Stimulated activated CD8-positive, alpha-beta memory T cell treated with anti-CD3 and anti-CD28 coated beads, Interleukin-7, amount 100 ng/mL, for 24 hours (primary cell): ENCODE measurements around the gene PTH1R.

Experiments
- DNase-seq: peaks from one replicate; pipeline ENCODE4 v3.0.0-alpha.2; 2020; ENCODE audit warnings: low read depth

PTH1R gene

DNA sequence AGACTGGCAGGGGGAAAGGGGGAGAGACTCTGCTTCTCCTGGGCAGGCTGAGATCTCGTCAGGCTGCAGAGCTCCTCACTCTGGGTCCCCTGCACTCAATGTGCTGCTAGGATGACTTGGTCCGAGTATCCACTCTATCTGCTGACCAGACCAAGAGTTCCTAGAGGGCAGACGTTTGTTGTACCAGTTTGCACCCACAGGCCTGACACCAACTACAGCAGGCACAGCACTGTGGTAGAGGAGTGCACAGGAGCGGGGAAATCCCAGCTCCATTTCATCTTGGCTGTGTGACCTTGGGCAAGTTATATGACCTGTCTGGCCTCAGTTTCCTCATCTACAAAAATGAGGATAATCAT, 70.0 kb downstream of the PTH1R start:
- no peak for DNase-seq

DNA sequence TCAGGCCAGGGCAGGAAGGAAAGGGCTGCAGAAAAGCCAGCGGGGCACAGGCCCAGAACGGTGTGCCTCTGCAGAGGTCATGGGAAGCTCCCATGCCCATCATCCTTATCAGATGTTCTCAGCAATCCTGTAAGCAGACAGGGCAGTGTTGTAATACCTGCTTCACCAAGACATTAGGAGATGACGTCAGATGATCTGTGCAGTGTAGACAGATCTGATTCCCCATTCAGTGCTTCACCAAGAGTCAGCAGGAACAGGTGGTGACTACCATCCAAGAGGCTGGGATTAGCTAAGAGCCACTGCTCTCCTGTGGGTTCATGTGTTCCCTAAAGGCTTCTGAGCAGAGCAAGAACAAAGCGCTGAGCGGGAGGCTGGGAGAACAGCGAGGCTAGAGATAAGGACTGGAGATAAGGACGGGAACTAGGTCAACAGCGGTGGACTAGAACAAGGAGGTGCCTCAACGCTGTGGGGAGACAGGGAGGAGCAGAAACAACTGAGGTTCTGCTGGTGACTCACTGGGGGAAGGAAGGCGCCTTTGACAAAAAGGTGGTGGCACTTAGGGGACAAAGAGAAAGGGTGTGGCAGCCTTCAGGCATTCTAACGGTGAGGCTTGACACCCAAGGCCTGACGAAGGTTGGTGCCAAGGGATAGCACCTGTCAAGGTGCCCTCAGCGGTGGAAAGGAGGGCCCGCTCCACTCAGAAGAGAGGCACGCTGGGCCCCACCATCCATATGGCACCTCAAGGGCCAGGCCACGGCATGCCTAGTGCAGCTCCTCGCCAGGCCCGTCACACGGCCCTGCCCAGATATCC, 70.7 kb downstream of the PTH1R start:
- DNase-seq, result peak; percentile 25

DNA sequence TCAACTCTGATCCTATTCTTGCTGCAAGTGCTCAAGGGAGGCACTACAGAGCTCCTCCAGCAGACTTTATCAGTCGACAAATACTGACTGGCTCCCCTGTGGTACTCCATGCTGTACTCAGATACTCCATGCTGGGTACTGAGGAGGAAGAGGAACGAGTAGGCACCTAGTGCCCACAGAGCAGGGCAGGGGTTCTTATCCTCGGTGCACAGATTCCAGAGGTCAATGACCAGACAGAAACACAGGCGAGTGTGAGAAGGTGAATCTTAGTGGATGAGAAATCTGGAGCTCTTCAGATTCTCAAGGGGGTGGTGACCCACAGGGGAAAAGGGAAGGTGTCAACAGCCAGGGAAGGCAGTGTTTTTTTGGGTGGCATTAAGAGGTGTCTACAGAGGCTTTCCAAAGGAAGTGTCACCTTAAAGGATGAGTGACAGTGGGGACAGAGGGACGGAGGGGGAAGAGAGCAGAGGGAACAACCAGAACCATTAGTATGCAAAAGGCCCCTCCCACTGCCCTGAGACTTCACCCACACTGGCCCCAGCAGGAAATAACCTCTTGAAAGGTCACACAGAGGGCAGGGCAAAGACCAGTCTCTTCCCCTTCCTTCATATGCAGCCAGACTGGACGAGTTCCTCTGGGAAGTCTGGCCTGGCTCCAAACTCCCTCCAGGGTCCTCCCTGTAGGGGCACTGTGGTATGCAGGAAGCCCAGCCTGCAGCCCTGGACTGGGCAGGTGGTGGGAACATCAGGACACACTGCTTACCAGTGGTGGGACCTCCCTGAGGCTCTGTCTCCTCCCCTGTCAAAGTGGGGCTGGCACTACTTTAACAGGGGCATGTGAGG, 71.5 kb downstream of the PTH1R start:
- no peak for DNase-seq

DNA sequence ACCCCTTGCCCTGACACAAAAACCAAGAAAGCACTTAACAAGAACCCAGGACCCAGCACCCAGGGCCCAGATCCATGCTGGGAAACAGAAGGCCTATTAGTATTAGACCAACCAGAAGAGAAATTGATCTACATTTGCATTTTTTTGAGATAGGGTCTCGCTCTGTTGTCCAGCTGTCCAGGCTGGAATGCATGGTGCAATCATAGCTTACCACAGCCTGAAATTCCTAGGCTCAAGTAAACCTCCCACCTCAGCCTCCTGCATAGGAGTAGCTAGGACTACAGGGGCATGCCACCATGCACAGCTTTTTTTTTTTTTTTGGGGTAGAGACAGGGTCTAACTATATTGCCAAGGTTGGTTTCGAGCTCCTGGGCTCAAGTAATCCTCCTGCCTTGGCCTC, 72.7 kb downstream of the PTH1R start:
- no peak for DNase-seq

GRCh38 chr3:46950650-46951241, 73.2 kb downstream of the PTH1R start:
- no peak for DNase-seq

GRCh38 chr3:46952813-46953212, 75.3 kb downstream of the PTH1R start:
- DNase-seq, result no peak
